Measurements from ENCODE around the gene NKG7. TPM values are rescaled to one million over a fixed set of nuclear protein-coding genes. Genes with fewer than 3 reads are reported as not detected.

NKG7 gene
- total and polyA plus RNA-seq, 12 donors = 1.1 to 5.9 (median 2.8) TPM

GRCh38 chr19:51338563-51339312, 33.7 kb downstream of the NKG7 start:
- TF ChIP-seq POLR2A (IDR thresholded peaks at IDR 0.05) (no peak), CTCF (IDR thresholded peaks at IDR 0.05) (peak; percentile 74 to 94 (median 82))
- Histone ChIP-seq H3K27me3 (no peaks in the 10 kb centered on the region), H3K36me3 (replicated peaks in 1 of 2) (no peaks in the 10 kb centered on the region), H3K27ac (peak overlapping the region in 4 of 5 donors; percentile 13 to 87 (median 44)), H3K4me3 (peak overlapping the region in 2 of 4 donors; percentile 44 to 75), H3K9me3 (replicated peaks in 1 of 3) (no peaks in the 10 kb centered on the region), H3K4me1 (replicated peaks in 1 of 2) (peaks cover 7 to 14% of the 10 kb centered on the region in 2 donors)
- DNase-seq = peak; percentile 80 to 90 (median 86)
- intact Hi-C loops (cut with DNase I) = loop anchor here in 1 of 2 donors (10.0 kb wide), 2 partner anchors 66 to 316 kb away; no protein-coding TSS in a partner anchor
- 4 to 6% (median 5%) methylated on average over 24 to 43 of the region's 43 CpGs for WGBS, 4 donors

GRCh38 chr19:51337861-51338562, 34.4 kb downstream of the NKG7 start:
- Histone ChIP-seq H3K27me3 (no peaks in the 10 kb centered on the region), H3K4me3 (no peak overlapping the region), H3K9me3 (replicated peaks in 1 of 3) (no peaks in the 10 kb centered on the region), H3K4me1 (replicated peaks in 1 of 2) (peaks cover 7 to 14% of the 10 kb centered on the region in 2 donors), H3K36me3 (replicated peaks in 1 of 2) (no peaks in the 10 kb centered on the region), H3K27ac (no peak overlapping the region)
- DNase-seq = no peak
- TF ChIP-seq CTCF (IDR thresholded peaks at IDR 0.05) (no peak), POLR2A (IDR thresholded peaks at IDR 0.05) (no peak)
- 82 to 93% (median 86%) methylated on average over 9 to 19 of the region's 19 CpGs for WGBS, 4 donors
- intact Hi-C loops (cut with DNase I) = loop anchor here in 1 of 2 donors (10.0 kb wide), 2 partner anchors 67 to 317 kb away; no protein-coding TSS in a partner anchor

- intact Hi-C loops (cut with DNase I) = loop anchor here in 1 of 2 donors (10.0 kb wide), 2 partner anchors 68 to 318 kb away; no protein-coding TSS in a partner anchor
- 91 to 96% (median 94%) methylated on average over 3 to 13 of the region's 13 CpGs for WGBS, 4 donors
- H3K4me1 ChIP-seq (replicated peaks in 1 of 2) = peaks cover 7 to 14% of the 10 kb centered on the region in 2 donors
Observed at GRCh38 chr19:51337141-51337860, 35.2 kb downstream of the NKG7 start.

More at GRCh38 chr19:51337141-51337860, 35.2 kb downstream of the NKG7 start:
- Histone ChIP-seq H3K36me3 (replicated peaks in 1 of 2) (no peaks in the 10 kb centered on the region), H3K4me3 (no peak overlapping the region), H3K9me3 (replicated peaks in 1 of 3) (no peaks in the 10 kb centered on the region), H3K27ac (no peak overlapping the region), H3K27me3 (no peaks in the 10 kb centered on the region)
- TF ChIP-seq CTCF (IDR thresholded peaks at IDR 0.05) (no peak), POLR2A (IDR thresholded peaks at IDR 0.05) (no peak)
- no peak for DNase-seq

Data from adrenal gland (tissue), 12 donors.